IPS-18a (cell line): ENCODE results near the gene AGAP1.

Experiments
- H3K27ac ChIP-seq: one replicate; pipeline ENCODE4 v1.5.1; 2013; ENCODE audit warnings: low read length
- H3K27me3 ChIP-seq: one replicate; pipeline ENCODE4 v1.6.1; 2013; ENCODE audit warnings: mild to moderate bottlenecking, low read length; ENCODE audit not compliant: control insufficient read depth, insufficient read depth
- H3K36me3 ChIP-seq: one replicate; pipeline ENCODE4 v1.6.1; 2013; ENCODE audit warnings: low read depth, low read length; ENCODE audit not compliant: control insufficient read depth
- H3K4me1 ChIP-seq: one replicate; pipeline ENCODE4 v1.6.1; 2013; ENCODE audit warnings: low read depth, low read length; ENCODE audit not compliant: control insufficient read depth
- H3K4me3 ChIP-seq: one replicate; pipeline ENCODE4 v1.5.1; 2013; ENCODE audit warnings: low read length
- H3K9ac ChIP-seq: one replicate; pipeline ENCODE4 v1.6.1; 2013; ENCODE audit warnings: mild to moderate bottlenecking, low read length, moderate library complexity
- H3K9me3 ChIP-seq: one replicate; pipeline ENCODE4 v1.6.1; 2013; ENCODE audit warnings: low read depth, low read length; ENCODE audit not compliant: control insufficient read depth

Gene AGAP1

GRCh38 chr2:235679471-235679870 lies 185.6 kb downstream of the AGAP1 start:
- no peak overlapping the region for H3K27ac ChIP-seq
- no peaks in the 10 kb centered on the region for H3K4me1 ChIP-seq
- no peak overlapping the region for H3K9ac ChIP-seq
- H3K9me3 ChIP-seq = no peaks in the 10 kb centered on the region
- H3K36me3 ChIP-seq = no peaks in the 10 kb centered on the region
- no peaks in the 10 kb centered on the region for H3K27me3 ChIP-seq
- no peak overlapping the region for H3K4me3 ChIP-seq

GRCh38 chr2:235685024-235685721 lies 191.3 kb downstream of the AGAP1 start:
- H3K36me3 ChIP-seq = no peaks in the 10 kb centered on the region
- H3K27me3 ChIP-seq = no peaks in the 10 kb centered on the region
- H3K4me3 ChIP-seq = no peak overlapping the region
- no peak overlapping the region for H3K9ac ChIP-seq
- H3K27ac ChIP-seq = no peak overlapping the region
- H3K4me1 ChIP-seq = no peaks in the 10 kb centered on the region
- H3K9me3 ChIP-seq = no peaks in the 10 kb centered on the region

- peaks cover 4% of the 10 kb centered on the region for H3K4me1 ChIP-seq
- no peaks in the 10 kb centered on the region for H3K9me3 ChIP-seq
- H3K36me3 ChIP-seq = no peaks in the 10 kb centered on the region
- no peak overlapping the region for H3K27ac ChIP-seq
- H3K27me3 ChIP-seq = no peaks in the 10 kb centered on the region
- H3K9ac ChIP-seq = no peak overlapping the region
- no peak overlapping the region for H3K4me3 ChIP-seq
These were observed 194.9 kb downstream of the AGAP1 start for GRCh38 chr2:235688511-235689426.

DNA sequence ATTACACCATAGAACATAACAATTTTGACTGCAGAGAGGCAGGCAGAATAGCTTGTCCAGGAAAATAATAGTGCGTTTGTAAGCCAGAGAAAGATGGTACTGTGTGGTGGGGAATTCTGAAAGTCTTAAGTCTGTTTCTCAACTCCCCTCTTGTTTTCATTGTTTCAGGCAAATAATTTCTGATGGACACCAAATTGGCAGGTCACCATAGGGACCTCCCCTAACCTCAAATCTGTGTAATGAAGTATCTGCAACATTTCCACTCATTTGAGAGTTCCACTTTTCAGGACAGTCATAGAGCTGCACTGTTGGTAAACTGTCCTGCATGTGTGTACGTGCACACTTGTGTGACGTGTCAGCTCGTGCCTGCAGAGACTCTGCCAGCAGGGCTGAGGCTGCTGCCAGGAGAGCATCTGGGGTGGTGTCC lies 195.6 kb downstream of the AGAP1 start:
- Histone ChIP-seq H3K4me3 (no peak overlapping the region), H3K4me1 (peaks cover 4% of the 10 kb centered on the region), H3K27me3 (no peaks in the 10 kb centered on the region), H3K9ac (no peak overlapping the region), H3K36me3 (no peaks in the 10 kb centered on the region), H3K27ac (no peak overlapping the region), H3K9me3 (no peaks in the 10 kb centered on the region)

DNA sequence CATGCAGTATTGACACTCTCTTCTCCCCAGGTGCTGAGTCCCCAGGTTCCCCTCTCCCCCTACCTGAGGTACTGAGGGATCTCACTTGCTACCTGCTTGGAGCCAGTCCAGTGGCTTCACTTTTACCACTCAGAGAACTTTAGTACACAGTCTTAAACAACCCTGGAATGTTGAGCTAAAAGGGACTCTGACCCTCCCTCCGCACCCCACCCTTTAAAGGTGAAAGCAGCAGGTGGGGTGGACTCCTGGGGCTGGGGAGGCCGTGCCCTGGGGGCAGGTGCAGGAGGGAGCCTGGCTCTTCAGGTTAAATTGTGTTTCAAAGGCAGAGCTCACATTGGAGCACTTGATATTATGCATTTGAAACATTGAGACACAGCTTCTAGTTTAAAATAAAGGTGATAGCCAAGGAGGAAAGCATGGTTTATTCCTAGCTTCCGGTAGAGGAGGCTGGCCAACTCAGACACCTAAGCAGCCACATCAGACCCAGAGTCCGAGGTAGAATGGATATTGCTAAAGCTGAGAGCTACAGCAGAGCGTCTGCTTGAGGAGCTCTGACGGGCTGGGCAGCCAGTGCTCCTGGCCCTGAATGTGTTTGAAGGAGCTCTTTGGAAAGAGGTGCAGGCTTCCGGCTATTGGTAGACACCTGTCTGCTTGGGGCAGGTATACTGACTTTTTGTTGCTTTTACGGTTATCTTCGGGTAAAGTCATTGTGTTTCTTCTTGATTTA lies 196.4 kb downstream of the AGAP1 start:
- Histone ChIP-seq H3K27ac (no peak overlapping the region), H3K9me3 (no peaks in the 10 kb centered on the region), H3K4me1 (peaks cover 4% of the 10 kb centered on the region), H3K9ac (no peak overlapping the region), H3K36me3 (no peaks in the 10 kb centered on the region), H3K4me3 (no peak overlapping the region), H3K27me3 (no peaks in the 10 kb centered on the region)

GRCh38 chr2:235690809-235691450 lies 197.1 kb downstream of the AGAP1 start:
- Histone ChIP-seq H3K4me3 (no peak overlapping the region), H3K9me3 (no peaks in the 10 kb centered on the region), H3K36me3 (no peaks in the 10 kb centered on the region), H3K27ac (no peak overlapping the region), H3K9ac (no peak overlapping the region), H3K27me3 (no peaks in the 10 kb centered on the region), H3K4me1 (peaks cover 4% of the 10 kb centered on the region)

- Histone ChIP-seq H3K36me3 (no peaks in the 10 kb centered on the region), H3K4me1 (peaks cover 4% of the 10 kb centered on the region), H3K27me3 (no peaks in the 10 kb centered on the region), H3K9me3 (no peaks in the 10 kb centered on the region), H3K4me3 (no peak overlapping the region), H3K27ac (no peak overlapping the region), H3K9ac (no peak overlapping the region)
These were observed 198.2 kb downstream of the AGAP1 start for GRCh38 chr2:235692076-235692475.

- Histone ChIP-seq H3K4me1 (peaks cover 4% of the 10 kb centered on the region), H3K9ac (no peak overlapping the region)
These were observed 198.9 kb downstream of the AGAP1 start for GRCh38 chr2:235692671-235693171.

DNA sequence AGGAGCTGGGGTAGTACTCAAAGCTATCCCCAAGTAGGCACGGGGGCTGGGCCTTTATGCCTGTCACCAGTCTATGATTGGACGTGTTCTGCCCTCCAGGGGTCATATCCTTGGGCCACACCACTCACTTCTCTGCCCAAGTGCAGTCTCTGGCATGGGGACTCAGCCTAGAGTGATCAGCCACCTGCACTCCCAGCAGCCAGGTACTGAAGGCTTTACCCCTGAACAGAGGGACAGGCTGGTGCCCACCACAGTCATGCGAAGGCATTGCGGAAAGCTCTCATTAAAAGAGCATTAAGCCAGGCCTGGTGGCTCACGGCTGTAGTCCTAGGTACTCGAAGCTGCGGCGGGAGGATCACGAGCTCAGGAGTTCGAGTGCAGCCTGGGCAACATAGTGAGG lies 199.4 kb downstream of the AGAP1 start:
- H3K27ac ChIP-seq = no peak overlapping the region
- no peak overlapping the region for H3K4me3 ChIP-seq
- no peaks in the 10 kb centered on the region for H3K36me3 ChIP-seq
- H3K9me3 ChIP-seq = no peaks in the 10 kb centered on the region
- H3K4me1 ChIP-seq = peaks cover 4% of the 10 kb centered on the region
- H3K27me3 ChIP-seq = no peaks in the 10 kb centered on the region
- no peak overlapping the region for H3K9ac ChIP-seq

More at GRCh38 chr2:235692671-235693171, 198.9 kb downstream of the AGAP1 start:
- H3K4me3 ChIP-seq = no peak overlapping the region
- H3K27ac ChIP-seq = no peak overlapping the region
- H3K9me3 ChIP-seq = no peaks in the 10 kb centered on the region
- no peaks in the 10 kb centered on the region for H3K36me3 ChIP-seq
- H3K27me3 ChIP-seq = no peaks in the 10 kb centered on the region

DNA sequence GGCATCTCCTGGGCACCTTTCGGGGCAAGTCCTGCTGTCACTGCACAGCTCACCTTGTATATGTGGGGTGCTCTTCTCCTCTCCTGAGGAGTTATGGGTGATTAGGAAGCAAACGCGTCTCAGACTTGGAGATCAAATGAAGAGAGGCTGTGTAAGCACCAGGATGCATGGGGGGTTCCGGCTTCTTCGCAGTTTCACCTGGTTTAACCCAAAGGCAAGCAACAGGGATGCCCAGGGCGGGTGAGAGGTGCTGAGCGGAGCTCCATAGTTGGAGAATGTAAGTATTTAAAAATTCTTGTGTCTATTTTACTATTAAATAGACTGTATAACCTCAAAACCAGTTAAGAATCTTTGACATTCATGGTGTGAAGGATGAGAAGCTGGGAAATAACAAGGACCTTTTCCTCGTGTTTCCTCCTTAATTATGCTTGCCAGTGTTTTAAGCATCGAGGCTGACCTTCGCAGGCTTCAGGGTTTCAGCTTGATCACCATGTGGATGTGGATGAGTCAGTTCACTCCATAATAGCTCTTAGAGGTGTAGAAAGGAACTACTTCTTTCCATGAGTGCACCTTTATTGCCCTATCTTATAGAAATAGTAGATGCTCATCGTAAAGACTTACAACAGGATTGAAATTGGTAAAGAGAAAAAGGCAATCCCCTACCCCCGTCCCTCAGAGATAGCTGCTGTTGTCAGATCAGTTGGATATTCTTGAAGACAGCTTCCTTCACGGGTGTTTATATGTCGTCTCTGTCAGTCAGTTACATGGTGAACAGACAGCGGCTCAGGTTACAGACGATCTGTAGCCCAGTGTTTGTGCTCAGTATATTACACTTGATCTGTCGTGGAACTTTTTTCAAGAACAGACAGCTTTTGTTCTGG lies 201.1 kb downstream of the AGAP1 start:
- Histone ChIP-seq H3K27me3 (no peaks in the 10 kb centered on the region), H3K4me3 (no peak overlapping the region), H3K27ac (no peak overlapping the region), H3K4me1 (peaks cover 13% of the 10 kb centered on the region), H3K36me3 (no peaks in the 10 kb centered on the region), H3K9me3 (no peaks in the 10 kb centered on the region), H3K9ac (no peak overlapping the region)
